ENCODE data around the gene RARRES1. TPM values are rescaled to one million over a fixed set of nuclear protein-coding genes. Genes with fewer than 3 reads are reported as not detected.
A peak's percentile ranks its signal among the peaks of the same experiment; 100 is the strongest.

The RARRES1 gene
- total RNA-seq, 1 donor from 2014 or later: 9.1 TPM

GRCh38 chr3:158768361-158768787, 36.1 kb upstream of the RARRES1 start:
- DNase-seq (ENCODE audit: low spot score): peak; percentile 83
- intact Hi-C loops (cut with DNase I): loop anchor here (5.0 kb wide), 1 partner anchor 41 kb away; no protein-coding TSS in a partner anchor

- intact Hi-C loops (cut with DNase I): loop anchor here (5.0 kb wide), 1 partner anchor 39 kb away; no protein-coding TSS in a partner anchor
- no peak for DNase-seq (ENCODE audit: low spot score)
These were observed 34.1 kb upstream of the RARRES1 start for GRCh38 chr3:158766364-158766763.

GRCh38 chr3:158765518-158766205, 33.4 kb upstream of the RARRES1 start:
- intact Hi-C loops (cut with DNase I): loop anchor here (5.0 kb wide), 1 partner anchor 38 kb away; no protein-coding TSS in a partner anchor
- no peak for DNase-seq (ENCODE audit: low spot score)

GRCh38 chr3:158763421-158763820, 31.2 kb upstream of the RARRES1 start:
- intact Hi-C loops (cut with DNase I): no loop called here
- no peak for DNase-seq (ENCODE audit: low spot score)

- no peak for DNase-seq (ENCODE audit: low spot score)
- intact Hi-C loops (cut with DNase I): no loop called here
These were observed 30.4 kb upstream of the RARRES1 start for GRCh38 chr3:158762701-158763100.

- no peak for DNase-seq (ENCODE audit: low spot score)
- intact Hi-C loops (cut with DNase I): no loop called here
These were observed 29.1 kb upstream of the RARRES1 start for GRCh38 chr3:158761350-158761749.

GRCh38 chr3:158755421-158755820, 23.2 kb upstream of the RARRES1 start:
- intact Hi-C loops (cut with DNase I): no loop called here
- no peak for DNase-seq (ENCODE audit: low spot score)

GRCh38 chr3:158753854-158754253, 21.6 kb upstream of the RARRES1 start:
- intact Hi-C loops (cut with DNase I): no loop called here
- DNase-seq (ENCODE audit: low spot score): no peak

- DNase-seq (ENCODE audit: low spot score): no peak
- intact Hi-C loops (cut with DNase I): no loop called here
These were observed 19.1 kb upstream of the RARRES1 start for GRCh38 chr3:158751316-158751715.

GRCh38 chr3:158750016-158750415, 17.8 kb upstream of the RARRES1 start:
- intact Hi-C loops (cut with DNase I): no loop called here
- DNase-seq (ENCODE audit: low spot score): no peak

GRCh38 chr3:158749526-158749925, 17.3 kb upstream of the RARRES1 start:
- intact Hi-C loops (cut with DNase I): no loop called here
- no peak for DNase-seq (ENCODE audit: low spot score)

GRCh38 chr3:158748237-158748828, 16.1 kb upstream of the RARRES1 start:
- no peak for DNase-seq (ENCODE audit: low spot score)
- intact Hi-C loops (cut with DNase I): no loop called here

GRCh38 chr3:158747417-158747816, 15.2 kb upstream of the RARRES1 start:
- intact Hi-C loops (cut with DNase I): no loop called here
- DNase-seq (ENCODE audit: low spot score): no peak

GRCh38 chr3:158745551-158745950, 13.3 kb upstream of the RARRES1 start:
- DNase-seq (ENCODE audit: low spot score): no peak
- intact Hi-C loops (cut with DNase I): no loop called here

GRCh38 chr3:158744567-158745288, 12.5 kb upstream of the RARRES1 start:
- no peak for DNase-seq (ENCODE audit: low spot score)
- intact Hi-C loops (cut with DNase I): no loop called here

- no peak for DNase-seq (ENCODE audit: low spot score)
- intact Hi-C loops (cut with DNase I): no loop called here
These were observed 11.7 kb upstream of the RARRES1 start for GRCh38 chr3:158743664-158744566.

GRCh38 chr3:158742871-158743663, 10.8 kb upstream of the RARRES1 start:
- DNase-seq (ENCODE audit: low spot score): no peak
- intact Hi-C loops (cut with DNase I): no loop called here

- intact Hi-C loops (cut with DNase I): no loop called here
- DNase-seq (ENCODE audit: low spot score): no peak
These were observed 7.4 kb upstream of the RARRES1 start for GRCh38 chr3:158739661-158740060.

GRCh38 chr3:158739078-158739477, 6.8 kb upstream of the RARRES1 start:
- DNase-seq (ENCODE audit: low spot score): no peak
- intact Hi-C loops (cut with DNase I): no loop called here

All from cardiac septum (tissue), 1 donor.